Lower lobe of right lung (tissue), 2 donors: Measurements from ENCODE around the gene TMEM106B. TPM values are rescaled to one million over a fixed set of nuclear protein-coding genes. Genes with fewer than 3 reads are reported as not detected.
"Not testable (repeated sequence)": the region's sequence is repeated elsewhere in the genome, so short reads cannot be mapped to it uniquely, and the experiment has no call there.

ENCODE experiments used
- ATAC-seq, 2 donors: fragments of 200-7000 bp; cut with Tn5 transposase; one replicate each; pipeline ENCODE4 v1.9.1; 2020 to 2022; ENCODE audit warnings: mild to moderate bottlenecking in 2 of 2, moderate library complexity in 2 of 2
- DNase-seq: peaks from one replicate; pipeline ENCODE4 v3.0.0-alpha.2; 2020
- H3K27ac ChIP-seq: fragments of 200-600 bp; one replicate; pipeline ENCODE4 v1.8.0; 2022
- H3K27me3 ChIP-seq: fragments of 200-600 bp; one replicate; pipeline ENCODE4 v1.8.0; 2022; ENCODE audit warnings: low read depth
- H3K36me3 ChIP-seq: fragments of 200-600 bp; one replicate; pipeline ENCODE4 v1.8.0; 2022; ENCODE audit warnings: mild to moderate bottlenecking
- H3K4me1 ChIP-seq: fragments of 200-600 bp; one replicate; pipeline ENCODE4 v1.8.0; 2022
- H3K4me3 ChIP-seq: fragments of 200-600 bp; one replicate; pipeline ENCODE4 v1.8.0; 2022; ENCODE audit warnings: mild to moderate bottlenecking
- H3K9me3 ChIP-seq: fragments of 200-600 bp; one replicate; pipeline ENCODE4 v1.8.0; 2022
- CTCF ChIP-seq: fragments of 200-600 bp; IDR thresholded peaks from one replicate; pipeline ENCODE4 v1.8.0; 2022; ENCODE audit warnings: antibody characterized with exemption, mild to moderate bottlenecking
- intact Hi-C: fragments of 100-400 bp; cut with DNase I; formaldehyde crosslinking; loops from one replicate; pipeline ENCODE4 v1.11.0; 2022
- total RNA-seq: library from RNA; stranded (reverse); fragmentation: NEBNext Ultra II Directional; extraction: Animal tissue kit (Norgen Biotek cat#: 25700); gene quantifications from one replicate; pipeline ENCODE4 v1.2.1, GENCODE V29; 2021
- donor health status: DM: no; HTN: yes; CAD: no; lungs with severe emphysema.

The TMEM106B gene
- total RNA-seq, 1 donor from 2014 or later, result 38.7 TPM

- ATAC-seq, result no peak
- no peak for TF ChIP-seq CTCF
- peaks cover 42% of the 10 kb centered on the region for H3K36me3 ChIP-seq
- no peak for DNase-seq
- no peak overlapping the region for H3K4me3 ChIP-seq
- intact Hi-C loops, result no loop called here
- no peaks in the 10 kb centered on the region for H3K27me3 ChIP-seq
- H3K9me3 ChIP-seq, result peaks cover 4% of the 10 kb centered on the region
- H3K4me1 ChIP-seq, result no peaks in the 10 kb centered on the region
- H3K27ac ChIP-seq, result no peak overlapping the region
Measured at GRCh38 chr7:12222889-12223579, 11.9 kb downstream of the TMEM106B start.

GRCh38 chr7:12225017-12225416, 13.9 kb downstream of the TMEM106B start:
- DNase-seq, H3K27me3 ChIP-seq, intact Hi-C loops, ATAC-seq, H3K9me3 ChIP-seq, H3K4me1 ChIP-seq, H3K27ac ChIP-seq, H3K4me3 ChIP-seq: not testable (repeated sequence)
- H3K36me3 ChIP-seq, result peaks cover 26% of the 10 kb centered on the region

- no peak for DNase-seq
- ATAC-seq, result no peak
- no peaks in the 10 kb centered on the region for H3K27me3 ChIP-seq
- H3K9me3 ChIP-seq, result peaks cover 4% of the 10 kb centered on the region
- no peak overlapping the region for H3K27ac ChIP-seq
- no peaks in the 10 kb centered on the region for H3K4me1 ChIP-seq
- peaks cover 19% of the 10 kb centered on the region for H3K36me3 ChIP-seq
- H3K4me3 ChIP-seq, result no peak overlapping the region
- intact Hi-C loops, result no loop called here
- TF ChIP-seq CTCF, result no peak
Measured at GRCh38 chr7:12226756-12227155, 15.7 kb downstream of the TMEM106B start.

- no peak for TF ChIP-seq CTCF
- Histone ChIP-seq H3K4me3 (no peak overlapping the region), H3K27ac (no peak overlapping the region), H3K36me3 (peaks cover 29% of the 10 kb centered on the region), H3K27me3 (no peaks in the 10 kb centered on the region), H3K9me3 (peaks cover 4% of the 10 kb centered on the region), H3K4me1 (no peaks in the 10 kb centered on the region)
- DNase-seq (no peak), ATAC-seq (no peak)
- intact Hi-C loops, result no loop called here
Measured at GRCh38 chr7:12228024-12228423, 16.9 kb downstream of the TMEM106B start.

GRCh38 chr7:12229046-12229445, 18.0 kb downstream of the TMEM106B start:
- no peak for DNase-seq
- no peaks in the 10 kb centered on the region for H3K27me3 ChIP-seq
- no peak overlapping the region for H3K4me3 ChIP-seq
- H3K4me1 ChIP-seq, result no peaks in the 10 kb centered on the region
- H3K27ac ChIP-seq, result no peak overlapping the region
- no peak for TF ChIP-seq CTCF
- peaks cover 24% of the 10 kb centered on the region for H3K36me3 ChIP-seq
- no peak for ATAC-seq
- H3K9me3 ChIP-seq, result peaks cover 4% of the 10 kb centered on the region
- intact Hi-C loops, result no loop called here

- intact Hi-C loops, result no loop called here
- ATAC-seq (peak in 1 of 2 donors; percentile 66), DNase-seq (no peak)
- Histone ChIP-seq H3K9me3 (no peaks in the 10 kb centered on the region), H3K4me3 (no peak overlapping the region), H3K4me1 (no peaks in the 10 kb centered on the region), H3K27ac (no peak overlapping the region), H3K36me3 (peaks cover 15% of the 10 kb centered on the region), H3K27me3 (no peaks in the 10 kb centered on the region)
- no peak for TF ChIP-seq CTCF
Measured at GRCh38 chr7:12231097-12231496, 20.0 kb downstream of the TMEM106B start.
